Esophagus muscularis mucosa (tissue), 4 donors: ENCODE data around the gene NDC1.

Experiments
- CTCF ChIP-seq, 3 experiments: fragments of 200-600 bp in 2 of 3; fragments of 450-650 bp in 1 of 3; sonication (generic) in 2 of 3; IDR thresholded peaks; one replicate each; pipeline ENCODE4 v1.5.1; 2017 to 2019; ENCODE audit warnings: antibody characterized with exemption in 3 of 3, mild to moderate bottlenecking in 2 of 3, moderate library complexity in 1 of 3
- EP300 ChIP-seq: sonication (generic); formaldehyde crosslinking; IDR thresholded peaks from one replicate; pipeline ENCODE4 v1.6.1; 2017; ENCODE audit warnings: antibody characterized with exemption
- POLR2A ChIP-seq: fragments of 450-650 bp; IDR thresholded peaks from one replicate; pipeline ENCODE4 v1.6.1; 2017; ENCODE audit warnings: antibody characterized with exemption, moderate library complexity, mild to moderate bottlenecking, low read depth
- POLR2AphosphoS5 ChIP-seq, 2 donors: sonication (generic); formaldehyde crosslinking; IDR thresholded peaks; one replicate each; pipeline ENCODE4 v1.6.1; 2017; ENCODE audit warnings: antibody characterized with exemption in 2 of 2

- TF ChIP-seq POLR2A = no peak
- no peak for TF ChIP-seq CTCF (IDR thresholded peaks at IDR 0.05)
- TF ChIP-seq POLR2AphosphoS5 (IDR thresholded peaks at IDR 0.05) = no peak
- no peak for TF ChIP-seq EP300
Measured at GRCh38 chr1:53733447-53733931, 104.6 kb downstream of the NDC1 start.
